Spleen (tissue), 11 donors: Measurements from ENCODE around the gene FBXO10. TPM values are rescaled to one million over a fixed set of nuclear protein-coding genes. Genes with fewer than 3 reads are reported as not detected.

ENCODE experiments used
- DNase-seq: peaks from one replicate; pipeline ENCODE4 v3.0.0-alpha.2; 2020
- H3K27ac ChIP-seq, 8 donors: fragments of 200-600 bp; sonication (generic) in 7 of 8; 1 replicate in 4 of 8; 2 replicates in 4 of 8; pipeline versions ENCODE4 v1.5.0 to v1.8.0; 2016 to 2021; ENCODE audit warnings: inconsistent platforms in 4 of 8, mild to moderate bottlenecking in 4 of 8, moderate library complexity in 1 of 8
- H3K27me3 ChIP-seq, 7 donors: fragments of 200-600 bp; sonication (generic) in 6 of 7; replicated peaks in 1 of 7; 1 replicate in 4 of 7; 2 replicates in 3 of 7; pipeline versions ENCODE4 v1.5.0 to v1.8.0; 2016 to 2021; ENCODE audit warnings: inconsistent platforms in 3 of 7, mild to moderate bottlenecking in 1 of 7
- H3K36me3 ChIP-seq, 6 donors: fragments of 200-600 bp; sonication (generic) in 5 of 6; 1 replicate in 4 of 6; 2 replicates in 2 of 6; pipeline versions ENCODE4 v1.5.0 to v1.8.0; 2016 to 2021; ENCODE audit warnings: inconsistent platforms in 2 of 6
- H3K4me1 ChIP-seq, 6 donors: fragments of 200-600 bp; sonication (generic) in 5 of 6; 1 replicate in 3 of 6; 2 replicates in 3 of 6; pipeline versions ENCODE4 v1.5.0 to v1.8.0; 2016 to 2021; ENCODE audit warnings: inconsistent platforms in 3 of 6
- H3K4me3 ChIP-seq, 8 donors: fragments of 200-600 bp; sonication (generic) in 7 of 8; 1 replicate in 4 of 8; 2 replicates in 4 of 8; pipeline versions ENCODE4 v1.5.0 to v1.8.0; 2016 to 2021; ENCODE audit warnings: inconsistent platforms in 4 of 8, mild to moderate bottlenecking in 4 of 8, moderate library complexity in 2 of 8
- H3K9me3 ChIP-seq, 8 donors: fragments of 200-600 bp; sonication (generic) in 7 of 8; 1 replicate in 4 of 8; 2 replicates in 4 of 8; pipeline versions ENCODE4 v1.5.0 to v1.8.0; 2016 to 2021; ENCODE audit warnings: inconsistent platforms in 4 of 8
- POLR2A ChIP-seq, 3 donors: fragments of 450-650 bp; IDR thresholded peaks; one replicate each; pipeline ENCODE4 v1.5.1; 2017; ENCODE audit warnings: antibody characterized with exemption in 3 of 3, mild to moderate bottlenecking in 1 of 3
- POLR2AphosphoS5 ChIP-seq, 3 donors: sonication (generic); formaldehyde crosslinking; IDR thresholded peaks; one replicate each; pipeline ENCODE4 v1.5.1; 2017; ENCODE audit warnings: antibody characterized with exemption in 3 of 3
- WGBS, 5 donors: extraction: QIAGEN DNeasy Blood & Tissue Kit in 3 of 5; methylation state at CpG; one replicate each; pipeline versions ENCODE4 v1.1.5 to v1.1.7; 2013 to 2018; 5-methylcytosine and 5-hydroxymethylcytosine counted together
- intact Hi-C: fragments of 100-400 bp; cut with DNase I; formaldehyde crosslinking; loops from one replicate; pipeline ENCODE4 v1.15.0; 2023; ENCODE audit warnings: low total_unique reads
- polyA plus RNA-seq, 3 donors: library from polyadenylated mRNA; stranded (reverse); fragments of 200-250 nt; gene quantifications; one replicate each; pipeline ENCODE4 v1.2.1, GENCODE V29; 2013
- total RNA-seq, 7 donors: library from RNA; depleted of rRNA in 3 of 7; stranded (reverse); fragments of >200 nt in 3 of 7; fragmentation: NEBNext Ultra II Directional in 4 of 7; extraction: Animal tissue kit (Norgen Biotek cat#: 25700) in 4 of 7; gene quantifications; one replicate each; pipeline versions ENCODE4 v1.1.0 to v1.2.1, GENCODE V29; 2016 to 2021
- TF ChIP-seq, protein P1 (sequence below), 11 experiments: fragments of 200-600 bp in 7 of 11; fragments of 450-650 bp in 4 of 11; sonication (generic) in 4 of 11; IDR thresholded peaks in 8 of 11; conservative IDR thresholded peaks in 3 of 11; 1 replicate in 7 of 11; 2 replicates in 4 of 11; pipeline versions ENCODE4 v1.4.0 to v1.8.0; 2016 to 2021; ENCODE audit warnings: antibody characterized with exemption in 11 of 11, inconsistent platforms in 4 of 11, mild to moderate bottlenecking in 1 of 11
- donor health status: healthy with polysubstance abuse.
- donor health status: DM: no; HTN: no; CAD: no; lungs with moderate emphysema.
- donor health status: DM: no; HTN: no; CAD: no.
- donor health status: Bipolar disorder and iron deficiency.
- donor health status: healthy.
- donor health status: DM: no; HTN: no; CAD: no.
- donor health status: DM: yes; HTN: yes; CAD: no.

FBXO10 gene
- total and polyA plus RNA-seq, 10 donors, result 3.2 to 36.9 (median 18.6) TPM

DNA sequence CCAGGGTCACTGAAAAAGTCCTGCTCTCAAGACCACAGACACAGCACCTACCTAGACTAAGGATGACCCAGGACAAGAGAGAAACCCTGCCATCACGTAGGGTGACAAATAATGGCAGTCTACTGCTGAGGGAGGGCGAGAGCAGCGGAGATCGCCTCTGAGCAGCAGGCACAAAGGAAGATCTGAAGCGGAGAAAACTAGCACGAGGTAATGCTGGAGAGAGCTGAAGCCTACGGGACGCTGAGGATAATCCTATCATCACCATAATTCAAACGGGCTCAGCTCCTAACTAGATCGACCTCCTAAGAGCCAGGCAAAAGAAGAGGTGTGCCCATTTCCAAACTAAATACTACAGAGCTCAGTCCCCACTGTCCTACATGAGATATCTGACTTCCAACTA is 41.3 kb downstream of the FBXO10 start:
- 89 to 91% (median 91%) methylated on average over 10 of the region's 10 CpGs for WGBS, 5 donors
- Histone ChIP-seq H3K27ac (no peak overlapping the region), H3K9me3 (no peaks in the 10 kb centered on the region), H3K4me1 (peaks cover 0 to 5% (median 0%) of the 10 kb centered on the region in 6 donors), H3K27me3 (no peaks in the 10 kb centered on the region), H3K4me3 (no peak overlapping the region), H3K36me3 (peaks cover 0 to 75% (median 17%) of the 10 kb centered on the region in 6 donors)
- TF ChIP-seq, protein P1, sequence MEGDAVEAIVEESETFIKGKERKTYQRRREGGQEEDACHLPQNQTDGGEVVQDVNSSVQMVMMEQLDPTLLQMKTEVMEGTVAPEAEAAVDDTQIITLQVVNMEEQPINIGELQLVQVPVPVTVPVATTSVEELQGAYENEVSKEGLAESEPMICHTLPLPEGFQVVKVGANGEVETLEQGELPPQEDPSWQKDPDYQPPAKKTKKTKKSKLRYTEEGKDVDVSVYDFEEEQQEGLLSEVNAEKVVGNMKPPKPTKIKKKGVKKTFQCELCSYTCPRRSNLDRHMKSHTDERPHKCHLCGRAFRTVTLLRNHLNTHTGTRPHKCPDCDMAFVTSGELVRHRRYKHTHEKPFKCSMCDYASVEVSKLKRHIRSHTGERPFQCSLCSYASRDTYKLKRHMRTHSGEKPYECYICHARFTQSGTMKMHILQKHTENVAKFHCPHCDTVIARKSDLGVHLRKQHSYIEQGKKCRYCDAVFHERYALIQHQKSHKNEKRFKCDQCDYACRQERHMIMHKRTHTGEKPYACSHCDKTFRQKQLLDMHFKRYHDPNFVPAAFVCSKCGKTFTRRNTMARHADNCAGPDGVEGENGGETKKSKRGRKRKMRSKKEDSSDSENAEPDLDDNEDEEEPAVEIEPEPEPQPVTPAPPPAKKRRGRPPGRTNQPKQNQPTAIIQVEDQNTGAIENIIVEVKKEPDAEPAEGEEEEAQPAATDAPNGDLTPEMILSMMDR (IDR thresholded peaks at IDR 0.05 in 8 of 11, conservative IDR thresholded peaks at IDR 0.05 in 3 of 11), result no peak
- TF ChIP-seq POLR2AphosphoS5 (IDR thresholded peaks at IDR 0.05) (no peak), POLR2A (IDR thresholded peaks at IDR 0.05) (no peak)
- DNase-seq, result no peak
- intact Hi-C loops, result no loop called here

DNA sequence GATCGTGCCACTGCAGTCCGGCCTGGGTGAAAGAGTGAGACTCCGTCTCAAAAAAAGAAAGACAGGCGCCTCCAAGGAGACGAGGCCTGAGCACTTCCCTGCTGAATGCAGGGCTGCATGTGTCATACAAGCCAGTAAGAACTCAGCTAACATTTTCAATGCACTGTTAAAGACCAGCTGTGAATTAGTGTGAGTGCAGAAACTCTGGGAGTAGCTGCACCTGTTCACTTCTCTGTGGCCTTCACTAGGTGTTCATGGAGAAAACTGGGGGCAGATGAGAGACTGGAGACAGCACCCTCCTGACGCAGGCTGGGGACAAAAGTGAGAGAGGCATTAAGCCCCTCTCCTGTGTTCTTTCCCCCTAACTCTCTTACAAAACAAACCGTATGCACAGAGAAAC is 41.8 kb downstream of the FBXO10 start:
- Histone ChIP-seq H3K36me3 (peaks cover 0 to 71% (median 17%) of the 10 kb centered on the region in 6 donors), H3K27ac (no peak overlapping the region), H3K9me3 (no peaks in the 10 kb centered on the region), H3K4me1 (peaks cover 0 to 3% (median 2%) of the 10 kb centered on the region in 6 donors), H3K4me3 (no peak overlapping the region), H3K27me3 (no peaks in the 10 kb centered on the region)
- no peak for DNase-seq
- WGBS, 5 donors, result 84 to 95% (median 89%) methylated on average over 7 of the region's 7 CpGs
- TF ChIP-seq, protein P1 (IDR thresholded peaks at IDR 0.05 in 8 of 11, conservative IDR thresholded peaks at IDR 0.05 in 3 of 11), result no peak
- TF ChIP-seq POLR2AphosphoS5 (IDR thresholded peaks at IDR 0.05) (no peak), POLR2A (IDR thresholded peaks at IDR 0.05) (no peak)
- intact Hi-C loops, result no loop called here

DNA sequence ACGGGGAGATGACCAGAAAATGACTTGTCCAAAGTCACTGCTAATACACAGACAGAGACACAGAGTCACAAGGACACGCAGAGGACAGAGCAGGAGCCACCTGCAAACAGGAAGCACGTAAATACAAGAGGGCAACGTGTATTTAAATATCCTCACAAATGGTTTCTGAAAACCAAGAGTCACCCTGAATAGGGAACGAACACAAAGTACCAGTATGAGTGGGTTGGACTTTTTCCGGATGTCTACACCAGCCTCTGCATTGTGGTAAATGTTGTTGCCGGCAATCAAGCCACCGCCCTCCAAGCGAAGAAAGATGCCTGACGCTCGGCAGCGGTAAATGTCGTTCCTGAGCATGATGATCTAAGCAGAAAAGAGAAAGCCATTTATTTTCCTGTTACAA is 44.5 kb downstream of the FBXO10 start:
- DNase-seq, result no peak
- 70 to 89% (median 79%) methylated on average over 13 of the region's 13 CpGs for WGBS, 5 donors
- intact Hi-C loops, result no loop called here
- Histone ChIP-seq H3K9me3 (no peaks in the 10 kb centered on the region), H3K27me3 (no peaks in the 10 kb centered on the region), H3K27ac (peak overlapping the region in 6 of 8 donors; percentile 3 to 85 (median 72)), H3K36me3 (peaks cover 0 to 70% (median 6%) of the 10 kb centered on the region in 6 donors), H3K4me1 (peaks cover 0 to 14% (median 12%) of the 10 kb centered on the region in 6 donors), H3K4me3 (peak overlapping the region in 2 of 8 donors; percentile 13 to 45)
- TF ChIP-seq POLR2AphosphoS5 (IDR thresholded peaks at IDR 0.05), result peak in 2 of 3 donors; percentile 24 to 74
- TF ChIP-seq, protein P1 (IDR thresholded peaks at IDR 0.05 in 8 of 11, conservative IDR thresholded peaks at IDR 0.05 in 3 of 11), result no peak

DNA sequence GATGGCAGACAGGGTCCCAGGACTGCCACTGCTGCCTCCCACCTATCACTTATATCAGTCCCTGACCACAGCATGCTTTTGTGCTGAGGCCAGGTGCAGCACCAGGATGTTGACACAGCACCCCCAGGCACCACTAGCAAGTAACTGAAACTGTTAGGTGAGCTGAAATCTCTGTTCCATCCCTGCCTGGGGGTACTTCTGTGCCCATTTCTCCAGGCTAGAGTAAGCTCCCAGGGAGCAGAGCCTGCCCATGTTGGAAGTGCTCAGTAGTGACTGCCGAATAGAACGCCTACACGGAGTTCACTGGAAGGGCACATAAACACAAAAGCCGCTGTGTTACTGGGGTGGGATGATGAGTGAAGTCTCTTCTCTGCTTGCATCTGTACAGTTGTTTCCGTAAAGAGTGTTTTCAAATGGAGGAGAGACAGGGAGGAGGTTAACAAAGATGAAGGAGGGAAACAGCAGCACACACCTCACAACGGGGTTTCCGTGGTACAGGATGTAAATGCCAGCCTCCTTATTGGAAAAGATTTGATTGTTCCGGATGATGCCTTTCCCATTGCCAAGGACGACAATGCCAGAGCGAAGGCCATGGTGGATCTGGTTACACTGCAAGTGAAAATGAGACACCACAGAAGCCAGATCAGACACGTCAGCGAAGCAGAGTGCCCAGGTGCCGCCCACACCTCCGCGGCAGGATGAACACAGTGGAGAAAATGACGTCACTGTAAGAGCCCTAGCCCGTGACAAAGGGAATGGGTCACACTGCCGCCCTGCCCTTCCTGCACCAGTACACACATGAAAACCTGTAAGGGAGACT is 47.3 kb downstream of the FBXO10 start:
- intact Hi-C loops, result no loop called here
- peak; percentile 83 for DNase-seq
- TF ChIP-seq, protein P1 (IDR thresholded peaks at IDR 0.05 in 8 of 11, conservative IDR thresholded peaks at IDR 0.05 in 3 of 11), result no peak
- peak; percentile 23 to 92 (median 84) for TF ChIP-seq POLR2AphosphoS5 (IDR thresholded peaks at IDR 0.05)
- TF ChIP-seq POLR2A (IDR thresholded peaks at IDR 0.05), result peak in 1 of 3 donors; percentile 3
- Histone ChIP-seq H3K9me3 (no peaks in the 10 kb centered on the region), H3K27me3 (no peaks in the 10 kb centered on the region), H3K4me3 (peak overlapping the region in 2 of 8 donors; percentile 11 to 36), H3K4me1 (peaks cover 0 to 14% (median 12%) of the 10 kb centered on the region in 6 donors), H3K36me3 (peaks cover 0 to 74% (median 21%) of the 10 kb centered on the region in 6 donors), H3K27ac (peak overlapping the region; percentile 53 to 85 (median 68))
- 64 to 76% (median 74%) methylated on average over 18 of the region's 18 CpGs for WGBS, 5 donors
